GM08714 (cell line): ENCODE measurements around the gene PRODH2.
"Not testable (repeated sequence)": the region's sequence is repeated elsewhere in the genome, so short reads cannot be mapped to it uniquely, and the experiment has no call there.

Experiments used
- H3K4me3 ChIP-seq: fragments of 200-500 bp; sonication (Bioruptor generic); 2 replicates; pipeline ENCODE4 v1.5.1; 2014; ENCODE audit warnings: mild to moderate bottlenecking, low read length, inconsistent platforms
- ZNF274 ChIP-seq: IDR thresholded peaks from 2 replicates; pipeline ENCODE4 v1.6.1; 2012; ENCODE audit warnings: mild to moderate bottlenecking, low read depth, low read length

PRODH2 gene

DNA sequence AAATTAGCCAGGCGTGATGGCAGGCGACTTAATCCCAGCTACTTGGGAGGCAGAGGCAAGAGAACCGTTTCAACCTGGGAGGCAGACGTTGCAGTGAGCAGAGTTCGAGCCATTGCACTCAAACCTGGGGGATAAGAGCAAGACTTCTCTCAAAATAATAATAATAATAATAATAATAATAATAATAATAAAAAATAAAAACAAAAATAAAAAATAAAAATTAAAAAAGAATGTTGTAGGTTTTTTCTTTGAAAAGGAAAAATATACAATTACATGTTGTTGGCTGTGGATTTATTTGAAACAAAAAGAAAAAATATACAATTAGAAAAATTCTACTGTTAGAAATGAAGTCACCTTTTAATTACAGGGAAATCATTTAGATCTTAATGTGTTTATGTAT, 11.5 kb upstream of the PRODH2 start:
- no peak for TF ChIP-seq ZNF274
- H3K4me3 ChIP-seq = no peak overlapping the region

- H3K4me3 ChIP-seq = no peak overlapping the region
- TF ChIP-seq ZNF274 = no peak
These were observed 9.9 kb upstream of the PRODH2 start for GRCh38 chr19:35822579-35822978.

DNA sequence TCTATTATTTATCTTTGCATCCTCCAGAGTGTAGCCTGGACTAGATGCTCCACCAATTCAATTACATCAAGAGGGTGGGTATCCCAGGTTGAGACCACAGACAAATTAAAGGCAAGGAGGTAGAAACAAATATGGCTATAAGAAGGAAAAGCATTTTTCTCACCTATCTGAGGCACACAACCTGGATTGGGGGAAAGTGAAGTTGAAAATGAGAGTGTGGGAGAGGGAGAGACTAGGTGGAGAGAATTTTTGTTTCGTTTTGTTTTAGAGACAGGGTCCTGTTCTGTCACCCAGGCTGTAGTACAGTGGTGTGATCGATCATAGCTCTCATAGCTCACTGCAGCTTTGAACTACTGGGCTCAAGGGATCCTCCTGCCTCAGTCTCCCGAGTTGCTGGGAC, 5.8 kb upstream of the PRODH2 start:
- TF ChIP-seq ZNF274 = no peak
- no peak overlapping the region for H3K4me3 ChIP-seq

GRCh38 chr19:35816846-35817245, 4.2 kb upstream of the PRODH2 start:
- TF ChIP-seq ZNF274 = no peak
- H3K4me3 ChIP-seq = no peak overlapping the region

GRCh38 chr19:35816262-35816661, 3.6 kb upstream of the PRODH2 start:
- no peak for TF ChIP-seq ZNF274
- H3K4me3 ChIP-seq = no peak overlapping the region

DNA sequence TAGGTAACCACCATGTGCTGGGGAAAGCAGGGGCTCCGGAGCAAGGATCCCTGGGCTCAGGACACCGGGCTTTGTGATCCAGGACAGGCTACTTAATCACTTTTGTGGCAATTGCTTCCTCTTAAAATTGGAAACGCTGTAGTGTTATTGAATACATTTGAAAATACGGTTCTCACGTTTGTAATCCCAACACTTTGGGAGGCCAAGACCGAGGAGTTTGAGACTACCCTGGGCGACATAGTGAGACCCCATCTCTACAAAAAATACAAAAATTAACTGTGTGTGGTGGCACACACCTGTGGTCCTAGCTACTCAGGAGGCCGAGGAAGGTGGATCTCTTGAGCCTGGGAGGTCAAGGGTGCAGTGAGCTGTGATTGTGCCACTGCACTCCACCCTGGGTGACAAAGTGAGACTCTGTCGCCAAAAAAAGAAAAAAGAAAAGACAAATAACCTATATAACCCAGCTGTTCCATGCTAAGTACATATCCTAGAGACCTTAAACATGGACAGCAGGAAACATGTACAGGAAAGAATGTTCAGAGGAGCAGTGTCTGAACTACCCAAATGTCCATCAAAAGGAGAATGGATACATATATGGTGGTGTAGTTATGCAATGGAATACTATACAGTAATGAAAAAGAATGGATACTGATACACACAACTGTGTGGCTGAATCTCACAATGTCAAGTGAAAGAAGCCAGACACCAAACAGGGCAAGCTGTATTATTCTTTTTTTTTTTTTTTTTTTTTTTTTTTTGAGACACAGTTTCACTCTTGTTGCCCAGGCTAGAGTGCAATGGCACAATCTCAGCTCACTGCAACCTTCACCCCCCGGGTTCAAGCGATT, 622 bp upstream of the PRODH2 start:
- H3K4me3 ChIP-seq = no peak overlapping the region
- TF ChIP-seq ZNF274 = no peak

GRCh38 chr19:35811317-35812219, 1.1 kb downstream of the PRODH2 start:
- H3K4me3 ChIP-seq = no peak overlapping the region
- TF ChIP-seq ZNF274 = no peak

DNA sequence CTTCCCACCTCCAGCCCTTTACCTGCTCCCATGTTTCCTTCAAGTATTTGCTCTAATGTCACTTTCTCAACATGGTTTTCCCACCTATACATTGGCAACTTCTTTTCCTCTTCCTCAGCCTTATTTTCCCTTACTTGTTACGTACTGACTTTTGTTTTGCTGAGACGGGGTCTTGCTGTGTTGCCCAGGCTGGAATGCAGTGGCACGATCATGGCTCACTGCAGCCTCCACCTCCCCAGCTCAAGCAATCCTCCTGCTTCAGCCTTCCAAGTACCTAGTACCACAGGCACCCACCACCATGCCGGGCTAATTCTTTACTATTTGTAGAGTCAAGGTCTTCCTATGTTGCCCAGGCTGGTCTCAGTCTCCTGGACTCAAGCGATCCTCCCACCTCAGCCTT, 5.0 kb downstream of the PRODH2 start:
- no peak overlapping the region for H3K4me3 ChIP-seq
- no peak for TF ChIP-seq ZNF274

- no peak for TF ChIP-seq ZNF274
- H3K4me3 ChIP-seq = no peak overlapping the region
These were observed 6.0 kb downstream of the PRODH2 start for GRCh38 chr19:35806597-35806996.

DNA sequence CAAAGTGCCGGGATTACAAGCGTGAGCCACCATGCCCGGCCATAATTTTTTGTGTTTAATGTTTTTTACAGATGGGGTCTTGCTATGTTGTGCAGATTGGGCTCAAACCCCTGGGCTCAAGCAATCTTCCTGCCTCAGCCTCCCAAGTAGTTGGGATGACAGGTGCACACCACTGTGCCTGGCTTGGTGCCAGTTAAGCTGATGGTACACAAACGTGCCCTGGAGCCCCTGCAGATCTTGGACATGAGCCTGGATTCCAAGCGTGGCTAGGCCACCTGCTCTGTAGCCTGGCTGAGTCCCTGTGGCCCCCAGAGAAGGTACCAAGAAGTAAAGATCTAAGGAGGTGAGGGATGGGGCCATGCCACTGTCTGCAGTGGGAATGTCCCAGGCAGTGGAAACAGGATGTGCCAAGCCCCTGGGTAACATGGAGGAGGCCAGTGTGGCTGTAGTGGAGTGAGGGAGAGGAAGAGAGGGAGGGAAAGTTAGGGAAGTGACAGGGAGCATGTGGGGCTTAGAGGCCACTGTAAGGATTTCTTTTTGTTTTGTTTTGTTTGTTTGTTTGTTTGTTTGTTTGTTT, 7.0 kb downstream of the PRODH2 start:
- no peak overlapping the region for H3K4me3 ChIP-seq
- no peak for TF ChIP-seq ZNF274

GRCh38 chr19:35801828-35802227, 10.8 kb downstream of the PRODH2 start:
- TF ChIP-seq ZNF274 = no peak
- no peak overlapping the region for H3K4me3 ChIP-seq

GRCh38 chr19:35797663-35798062, 15.0 kb downstream of the PRODH2 start:
- no peak overlapping the region for H3K4me3 ChIP-seq
- no peak for TF ChIP-seq ZNF274

DNA sequence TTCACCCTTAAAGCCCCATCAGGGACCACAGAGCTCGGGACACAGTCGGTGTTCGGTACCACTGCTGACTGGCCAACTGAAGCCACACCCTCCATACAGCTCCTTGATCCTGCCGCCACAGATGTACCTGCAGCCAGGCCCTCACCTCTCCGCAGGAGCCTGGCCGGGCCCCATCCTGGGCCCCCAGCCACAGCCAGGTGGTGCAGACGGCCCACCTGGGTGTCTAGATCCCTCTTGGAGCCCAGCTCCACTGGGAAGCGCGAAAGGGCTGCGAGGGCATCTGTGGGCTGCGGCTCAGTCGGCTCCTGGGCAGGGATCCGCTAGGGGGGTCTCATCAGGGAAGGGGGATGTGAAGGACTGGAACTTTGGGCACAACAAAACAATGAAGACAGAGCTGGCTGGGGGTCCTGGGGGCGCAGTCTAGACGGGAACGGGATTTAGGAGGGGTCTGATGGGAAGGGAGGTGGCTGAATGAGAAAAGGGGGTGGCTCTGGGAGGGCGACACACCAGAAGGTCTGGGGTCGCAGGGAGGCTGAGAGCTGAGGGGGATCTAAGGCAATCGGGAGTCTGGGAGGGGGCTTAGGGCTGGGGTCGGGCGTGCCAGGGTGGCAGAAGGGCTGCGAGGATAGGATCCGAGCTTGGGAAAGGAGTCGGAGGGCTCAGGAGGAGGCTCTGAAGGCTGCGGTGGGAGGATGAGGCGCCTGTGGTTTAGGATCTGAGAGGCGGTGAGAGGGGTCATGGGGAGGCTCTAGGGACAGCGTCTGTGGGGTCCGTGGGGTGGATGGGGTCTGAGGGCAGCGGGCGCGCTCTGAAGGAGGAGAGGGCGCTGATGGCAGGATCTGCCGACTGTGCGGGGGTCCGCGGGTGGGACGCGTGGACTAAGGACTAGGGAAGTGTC, 15.8 kb downstream of the PRODH2 start:
- no peak for TF ChIP-seq ZNF274
- H3K4me3 ChIP-seq = no peak overlapping the region

GRCh38 chr19:35795564-35795963, 17.1 kb downstream of the PRODH2 start:
- not testable (repeated sequence) for H3K4me3 ChIP-seq
